Measurements from ENCODE around the gene ERCC6L2.

Gene ERCC6L2

DNA sequence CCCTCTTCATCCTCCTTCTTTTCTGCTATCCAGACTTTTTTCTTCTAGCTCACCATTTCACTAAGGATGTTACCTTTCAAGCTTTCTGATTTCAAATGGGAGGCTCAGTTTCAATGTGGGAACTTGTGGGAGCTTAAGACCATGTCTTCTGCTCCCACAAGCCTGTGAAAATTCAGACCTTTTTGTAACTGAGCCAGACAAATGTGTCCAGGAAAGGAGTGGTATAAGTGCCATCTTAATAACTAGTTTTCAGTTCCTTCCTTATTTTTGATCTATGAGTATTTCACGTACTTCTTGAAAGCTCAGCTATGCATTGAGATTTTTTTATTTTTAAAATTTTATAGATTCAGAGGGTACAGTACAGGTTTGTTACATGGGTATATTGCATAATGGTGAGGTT is 4.6 kb upstream of the ERCC6L2 start:
- FAIRE-seq, result no peak

DNA sequence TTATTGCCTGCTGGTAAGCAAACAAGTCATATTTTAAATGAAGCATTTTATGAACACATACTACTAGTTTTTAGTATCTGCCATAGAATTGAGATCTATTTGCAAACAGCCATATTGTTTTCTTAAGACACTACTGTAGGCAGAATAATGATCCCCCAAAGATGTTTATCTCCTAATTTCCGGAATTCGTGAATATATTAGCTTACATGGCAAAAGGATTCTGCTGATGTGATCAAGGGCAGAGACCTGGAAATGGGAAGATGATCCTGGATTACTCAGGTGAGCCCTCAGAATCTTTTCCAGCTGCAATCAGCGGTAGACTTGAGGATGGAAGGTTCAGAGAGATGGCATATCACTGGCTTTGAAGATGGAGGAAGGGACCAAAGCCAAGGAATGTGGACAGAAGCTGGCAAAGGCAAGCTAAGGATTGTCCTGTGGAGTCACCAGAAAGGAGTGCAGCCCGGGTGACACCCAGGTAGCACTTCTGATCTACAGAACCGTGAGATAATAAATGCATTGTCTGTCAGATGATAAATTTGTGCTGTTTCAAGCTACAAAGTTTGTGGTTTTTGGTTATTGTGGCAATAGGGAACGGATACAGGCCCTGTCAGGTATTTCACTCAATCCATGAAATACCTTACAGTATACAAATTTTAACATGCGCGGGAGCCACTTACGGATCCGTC is 1.0 kb upstream of the ERCC6L2 start:
- no peak for FAIRE-seq

DNA sequence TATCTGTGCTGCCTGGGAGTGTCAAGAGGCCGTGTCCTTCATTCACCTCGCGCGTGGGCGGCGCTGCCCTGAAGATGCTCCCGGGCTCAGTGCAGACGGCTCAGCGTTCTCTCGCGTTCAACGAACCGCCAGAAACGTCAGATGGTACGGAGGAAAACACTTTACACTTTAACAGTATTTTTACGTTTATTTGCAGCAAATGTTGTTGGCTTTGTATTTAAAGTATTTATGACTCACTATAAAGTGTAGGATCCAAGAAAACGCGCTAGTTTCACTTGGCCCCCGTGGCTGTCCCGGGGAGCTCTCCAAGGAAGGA is 544 bp upstream of the ERCC6L2 start:
- no peak for FAIRE-seq

DNA sequence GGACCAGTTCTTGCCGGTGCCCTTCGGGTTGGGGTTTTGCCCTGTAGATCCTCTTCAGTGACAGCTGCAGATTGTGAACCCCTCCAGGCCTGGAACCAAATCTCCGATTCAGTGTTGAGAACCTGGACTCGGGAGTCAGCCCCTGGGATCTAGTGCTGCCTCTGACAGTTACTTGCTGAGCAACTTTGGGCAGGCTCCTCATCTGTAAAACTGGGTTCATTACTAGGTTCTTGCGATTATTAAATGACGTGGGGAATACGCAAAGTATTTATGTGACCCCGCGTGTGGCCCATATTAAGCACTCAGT is 600 bp downstream of the ERCC6L2 start:
- FAIRE-seq, result no peak

DNA sequence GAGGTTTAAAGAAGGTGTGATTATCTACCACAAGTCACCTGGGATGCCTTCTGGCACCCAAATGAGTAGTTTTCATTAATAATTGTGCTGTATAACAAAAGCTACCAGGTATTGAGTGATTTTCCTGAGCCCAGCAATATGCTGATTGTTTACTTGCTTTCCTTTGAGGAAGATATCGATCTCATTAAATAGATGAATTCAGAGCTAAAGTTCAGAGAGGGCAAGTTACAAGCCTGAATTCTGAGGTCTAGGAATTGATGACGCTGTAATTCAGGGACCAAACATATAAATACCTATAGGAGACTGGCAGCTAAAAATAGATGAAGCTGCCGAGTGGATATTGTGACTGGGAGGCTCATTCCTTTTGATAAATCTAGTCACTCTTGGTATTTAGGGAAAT is 1.1 kb downstream of the ERCC6L2 start:
- no peak for FAIRE-seq

DNA sequence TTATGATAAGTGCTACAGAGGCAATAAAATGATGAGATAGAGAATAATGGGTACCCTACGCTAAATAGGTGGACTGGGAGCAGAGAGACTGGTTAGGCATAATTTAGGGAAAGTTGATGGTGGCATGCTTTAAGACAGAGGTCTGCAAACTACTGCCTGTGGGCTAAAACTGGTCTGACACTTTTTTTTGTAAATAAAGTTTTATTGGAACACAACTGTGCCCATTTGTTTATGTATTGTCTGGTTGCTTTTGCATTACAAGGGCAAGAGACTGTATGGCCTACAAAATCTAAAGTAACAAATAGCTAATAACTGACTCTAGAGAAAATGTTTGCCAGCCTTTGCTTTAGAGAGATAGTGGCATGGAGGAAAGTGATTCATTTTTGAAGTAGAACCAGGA is 2.5 kb downstream of the ERCC6L2 start:
- no peak for FAIRE-seq

DNA sequence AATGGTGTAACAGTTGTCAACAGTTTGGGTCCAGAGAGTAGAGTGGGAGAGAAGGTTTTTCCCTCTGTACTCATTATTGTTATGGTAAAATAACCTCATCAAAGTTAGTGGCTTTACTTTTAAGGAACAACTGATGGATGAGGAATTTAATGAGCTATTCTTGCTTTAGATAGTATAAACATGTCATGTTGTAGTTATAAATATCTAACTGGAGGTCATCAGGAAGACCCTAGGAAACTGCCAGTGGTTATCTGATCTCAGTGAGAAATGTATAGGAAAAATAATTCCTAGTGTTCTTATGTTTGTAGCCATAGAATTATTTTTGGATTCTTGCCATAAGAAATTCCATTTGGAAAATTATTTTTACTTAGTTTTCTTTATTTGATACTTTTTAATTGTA is 4.1 kb downstream of the ERCC6L2 start:
- no peak for FAIRE-seq

DNA sequence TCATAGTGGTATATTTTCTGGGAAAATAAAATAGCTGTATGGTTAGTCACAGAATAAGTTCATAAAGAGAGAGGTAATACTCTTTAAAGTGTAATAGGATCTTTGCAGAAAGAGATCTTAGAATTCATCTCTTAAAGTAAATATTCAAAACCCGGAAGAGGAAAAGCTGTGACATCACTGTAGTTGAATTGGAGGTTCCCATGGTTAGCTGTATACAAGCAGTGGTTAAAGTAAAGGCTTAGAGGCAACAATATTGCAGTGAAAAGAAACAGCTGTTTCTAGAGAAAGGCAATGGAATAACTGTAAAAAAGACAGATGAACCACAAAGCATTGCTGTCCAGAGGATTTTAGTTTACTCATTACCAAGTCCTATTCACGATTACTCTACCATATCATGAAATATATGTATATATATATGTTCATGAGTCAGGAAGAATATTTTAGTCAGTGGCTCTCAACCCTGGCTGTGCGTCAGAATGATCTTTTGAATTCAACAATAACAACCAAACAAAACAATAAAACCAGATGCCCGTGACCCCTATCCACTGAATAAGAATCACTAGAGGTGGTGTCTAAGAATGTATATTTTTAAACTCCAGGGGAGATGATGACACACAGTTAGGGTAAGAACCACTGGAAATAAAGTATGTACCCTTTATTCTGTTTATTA is 4.7 kb downstream of the ERCC6L2 start:
- no peak for FAIRE-seq

DNA sequence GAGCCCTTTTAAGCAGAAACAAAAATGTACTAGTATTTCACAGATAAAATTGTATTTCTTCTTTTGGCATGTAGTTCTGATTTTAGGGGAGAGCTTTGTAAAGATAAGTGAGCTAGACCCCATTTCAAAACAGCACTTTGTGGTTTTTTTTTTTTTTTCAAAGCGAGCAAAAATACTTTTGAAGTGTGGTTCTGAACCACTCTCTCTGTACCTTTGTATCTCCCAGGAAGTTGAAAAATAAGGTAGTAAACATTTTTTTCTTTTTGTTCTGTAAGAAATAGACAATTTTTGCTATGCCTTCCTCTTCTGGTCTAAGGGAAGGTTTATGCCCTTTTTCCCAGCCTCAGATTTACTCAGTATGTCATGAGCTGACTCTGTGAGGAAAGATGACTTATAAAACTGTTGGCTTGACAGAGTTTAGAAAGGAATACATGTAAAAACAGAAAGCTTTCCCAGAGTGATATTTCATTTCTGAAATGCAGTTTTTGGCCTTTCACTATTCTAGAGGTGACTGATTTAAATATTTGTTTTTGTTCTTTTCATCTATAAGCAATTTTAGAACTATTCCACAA is 12.5 kb downstream of the ERCC6L2 start:
- FAIRE-seq, result no peak

DNA sequence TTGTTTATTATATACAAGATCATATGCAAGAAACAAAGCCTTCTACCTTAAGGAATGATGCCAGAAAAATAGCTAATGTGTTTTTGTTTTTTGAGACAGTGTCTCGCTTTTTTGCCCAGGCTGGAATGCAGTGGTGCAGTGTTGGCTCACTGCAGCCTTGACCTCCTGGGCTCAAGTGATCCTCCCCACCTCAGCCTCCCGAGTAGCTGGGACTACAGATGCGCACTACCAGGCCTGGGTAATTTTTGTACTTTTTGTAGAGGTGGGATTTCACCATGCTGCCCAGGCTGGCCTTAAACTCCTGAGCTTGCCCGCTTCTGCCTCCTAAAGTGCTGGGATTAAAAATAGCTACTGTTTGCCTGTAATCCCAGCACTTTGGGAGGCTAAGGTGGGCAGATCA is 15.1 kb downstream of the ERCC6L2 start:
- no peak for FAIRE-seq

DNA sequence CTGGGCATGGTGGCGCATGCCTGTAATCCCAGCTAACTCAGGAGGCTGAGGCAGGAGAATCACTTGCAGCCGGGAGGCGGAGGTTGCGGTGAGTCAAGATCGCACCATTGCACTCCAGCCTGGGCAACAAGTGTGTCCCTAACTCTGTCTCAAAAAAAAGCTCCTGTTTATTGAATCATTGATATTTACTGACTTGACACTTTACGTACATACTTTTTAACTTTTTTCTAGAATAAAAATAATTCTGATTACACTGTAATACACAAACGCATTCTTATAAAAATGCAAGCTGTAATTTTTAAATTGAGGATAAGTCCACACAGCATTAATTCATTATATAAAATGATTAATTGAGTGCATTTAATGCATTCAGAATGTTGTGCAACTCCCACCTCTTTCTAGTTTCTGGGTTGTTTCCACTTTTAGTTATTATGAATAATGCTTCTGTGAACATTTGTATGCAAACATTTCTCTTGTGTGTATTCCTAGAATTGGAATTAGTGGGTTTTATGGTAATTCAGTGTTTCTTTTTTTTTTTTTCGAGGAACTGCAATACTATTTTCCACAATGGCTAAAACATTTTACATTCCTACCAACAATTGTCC is 15.7 kb downstream of the ERCC6L2 start:
- no peak for FAIRE-seq

DNA sequence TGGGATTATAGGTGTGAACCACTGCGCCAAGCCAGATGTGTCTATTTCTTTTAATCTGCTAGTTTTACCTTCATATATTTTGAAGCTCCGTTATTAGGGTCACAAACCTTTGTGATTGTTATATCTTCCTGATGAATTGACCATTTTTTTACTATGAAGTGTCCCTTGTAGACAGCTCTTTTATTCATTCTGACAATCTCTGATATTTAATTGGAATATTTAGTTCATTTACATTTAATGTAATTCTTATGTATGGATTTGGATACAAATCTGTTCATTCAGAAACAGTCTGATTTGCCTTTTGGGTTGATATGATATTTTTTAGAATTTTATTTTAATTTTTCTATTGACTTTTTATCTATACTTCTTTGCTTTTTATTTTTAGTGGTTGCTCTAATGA is 17.2 kb downstream of the ERCC6L2 start:
- no peak for FAIRE-seq

DNA sequence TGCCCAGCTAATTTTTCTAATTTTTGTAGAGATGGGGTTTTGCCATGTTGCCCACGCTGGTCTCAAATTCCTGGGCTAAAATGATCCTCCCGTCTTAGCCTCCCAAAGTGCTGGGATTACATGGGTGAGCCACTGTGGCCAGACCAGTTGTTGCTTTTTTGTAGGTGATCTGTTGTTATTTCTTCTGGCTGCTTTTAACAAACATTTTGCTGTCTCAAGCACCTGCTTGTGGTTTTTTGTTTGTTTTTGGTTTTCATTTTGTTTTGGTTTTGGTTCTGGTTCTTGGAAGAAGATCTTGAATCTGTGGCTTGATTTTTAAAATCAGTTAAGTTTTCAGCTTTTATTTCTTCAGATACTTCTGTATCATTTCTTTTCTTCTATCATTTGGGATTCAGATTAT is 21.1 kb downstream of the ERCC6L2 start:
- FAIRE-seq, result no peak

DNA sequence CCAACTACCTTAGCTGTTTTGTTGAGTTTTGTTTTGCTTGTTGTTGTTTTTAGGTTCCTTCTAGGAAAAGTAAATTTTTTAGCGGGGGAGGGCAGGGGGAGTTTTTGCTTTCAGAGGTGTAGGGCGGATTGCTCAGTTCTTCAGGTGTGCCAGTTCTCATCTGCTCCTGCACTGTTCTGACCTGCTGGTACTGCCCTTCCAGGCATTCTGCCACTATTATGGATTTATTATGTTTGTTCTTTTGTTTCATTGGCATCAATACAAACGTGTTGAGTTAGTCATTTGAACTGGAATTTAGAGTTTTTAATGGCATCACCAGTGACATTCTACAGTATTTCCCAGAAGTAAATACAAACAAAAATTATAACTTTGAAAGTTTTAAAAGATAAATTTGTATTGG is 26.0 kb downstream of the ERCC6L2 start:
- FAIRE-seq, result peak; percentile 74

DNA sequence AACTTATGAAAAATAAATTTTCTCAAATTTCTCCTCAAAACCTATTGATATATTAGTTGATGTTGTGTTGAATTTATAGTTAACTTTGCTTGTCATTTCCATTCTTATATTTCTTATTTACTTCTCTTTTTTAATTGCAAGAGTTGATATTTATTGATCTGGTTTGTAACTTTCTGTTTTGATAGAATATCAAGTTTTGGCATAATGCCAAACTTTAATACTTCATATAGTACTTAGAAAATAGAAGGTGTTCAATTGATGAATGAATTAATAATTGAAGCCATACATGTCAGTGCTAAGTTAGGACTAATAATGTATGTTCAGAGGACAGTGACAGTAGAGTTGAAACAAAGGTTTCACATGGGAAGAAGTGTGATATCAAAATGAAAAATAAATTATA is 27.9 kb downstream of the ERCC6L2 start:
- FAIRE-seq, result peak; percentile 84

DNA sequence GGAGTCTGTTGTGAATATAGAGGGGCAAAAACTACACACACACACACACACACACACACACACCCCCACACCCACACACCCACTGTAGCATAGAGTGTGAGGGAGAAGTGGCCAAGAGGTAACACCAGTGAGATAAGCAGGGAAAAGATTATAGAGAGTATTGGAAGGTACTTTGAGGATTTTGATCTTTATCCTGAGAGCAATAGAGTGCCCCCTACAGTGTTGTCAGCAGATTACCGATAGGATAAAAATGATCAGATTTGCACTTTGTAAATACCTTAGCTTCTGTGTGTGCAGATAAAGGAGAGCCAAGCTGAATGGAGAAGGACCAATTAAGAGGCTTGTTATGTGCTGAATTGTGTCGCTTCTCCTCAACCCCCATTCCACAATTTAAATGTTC is 32.3 kb downstream of the ERCC6L2 start:
- no peak for FAIRE-seq

DNA sequence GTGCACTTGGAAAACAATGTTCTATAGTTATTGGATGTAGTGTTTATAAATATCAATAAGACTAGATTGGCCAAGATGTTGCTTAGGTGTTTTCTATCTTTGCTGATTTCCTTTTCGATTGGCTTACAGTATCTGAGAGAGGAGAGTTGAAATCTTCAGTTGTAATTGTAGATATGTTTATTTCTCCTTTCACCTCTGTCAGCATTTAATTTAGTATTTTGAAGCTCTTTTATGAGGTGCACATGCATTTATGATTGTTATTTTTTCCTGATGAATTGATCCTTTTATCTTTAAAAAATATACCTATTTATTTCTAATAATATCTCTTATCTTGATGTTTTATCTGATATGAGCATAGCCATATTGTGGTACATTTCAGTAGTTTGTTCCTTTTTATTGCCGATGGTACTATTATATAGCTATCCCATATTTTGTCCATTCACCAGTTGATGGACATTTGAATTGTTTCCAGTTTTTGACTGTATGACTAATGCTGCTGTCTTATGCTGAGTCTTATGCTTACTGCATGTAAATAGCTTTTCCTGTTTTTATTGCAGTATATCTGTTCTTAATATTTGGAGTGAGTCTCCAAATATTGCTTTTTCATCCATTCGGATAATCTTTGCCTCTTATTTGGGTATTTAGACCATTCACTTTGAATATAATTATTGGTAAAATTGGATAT is 34.7 kb downstream of the ERCC6L2 start:
- no peak for FAIRE-seq

DNA sequence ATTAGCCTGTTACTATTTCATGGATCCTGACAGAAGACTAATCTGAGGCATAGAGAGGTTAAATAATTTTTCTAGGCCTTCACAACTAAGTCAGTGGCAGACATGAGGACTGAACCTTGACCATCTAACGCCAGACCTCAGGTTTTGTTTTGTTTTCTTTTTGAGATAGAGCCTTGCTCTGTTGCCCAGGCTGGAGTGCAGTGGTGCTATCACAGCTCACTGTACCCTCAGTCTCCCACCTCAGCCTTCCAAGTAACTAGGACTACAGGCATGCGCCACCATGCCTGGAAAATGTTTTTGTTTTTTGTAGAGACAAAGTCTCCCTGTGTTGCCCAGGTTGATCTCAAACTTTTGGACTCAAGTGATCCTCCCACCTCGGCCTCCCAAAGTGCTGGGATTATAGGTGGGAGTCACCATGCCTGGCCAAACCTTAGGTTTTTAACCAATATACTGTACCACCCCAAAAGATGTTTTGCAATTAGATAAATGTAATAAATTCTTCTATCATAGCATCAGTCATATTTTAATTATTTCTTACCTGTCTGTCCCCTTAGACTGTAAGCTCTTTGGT is 35.4 kb downstream of the ERCC6L2 start:
- FAIRE-seq, result no peak

DNA sequence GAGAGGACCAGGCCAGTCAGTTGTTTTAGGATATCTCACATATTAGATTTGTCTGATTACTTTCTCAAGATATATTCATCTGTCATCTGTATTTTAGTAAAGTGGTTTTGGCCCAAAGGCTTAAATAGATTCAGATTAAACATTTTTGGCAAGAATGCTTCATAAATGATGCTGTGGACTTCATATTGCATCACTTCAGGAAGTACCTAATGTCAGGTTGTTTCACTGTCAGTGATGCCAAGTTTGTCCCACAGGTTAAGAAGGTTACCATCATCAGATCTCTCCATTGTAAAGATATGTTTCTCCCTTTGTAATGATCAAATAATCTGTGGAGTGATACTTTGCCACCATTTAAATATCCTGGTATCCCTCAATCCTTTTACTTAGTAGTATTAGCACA is 37.3 kb downstream of the ERCC6L2 start:
- no peak for FAIRE-seq

DNA sequence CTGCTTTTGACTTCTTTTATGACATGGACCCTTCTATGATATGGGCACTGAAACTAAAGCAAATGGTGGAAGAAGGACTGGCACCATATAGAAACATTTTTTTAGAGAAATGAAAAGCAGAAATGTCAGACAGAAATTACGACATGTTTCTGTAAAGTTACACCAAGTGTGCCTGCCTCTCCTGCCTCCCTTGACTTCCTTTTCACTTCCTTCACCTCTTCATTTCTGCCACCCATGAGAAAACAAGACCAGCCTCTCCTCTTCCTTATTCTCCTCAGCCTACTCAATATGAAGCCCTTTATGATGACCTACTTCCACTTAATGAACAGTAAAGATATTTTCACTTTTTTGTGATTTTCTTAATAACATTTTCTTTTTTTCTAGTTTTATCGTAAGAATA is 44.5 kb downstream of the ERCC6L2 start:
- FAIRE-seq, result no peak

DNA sequence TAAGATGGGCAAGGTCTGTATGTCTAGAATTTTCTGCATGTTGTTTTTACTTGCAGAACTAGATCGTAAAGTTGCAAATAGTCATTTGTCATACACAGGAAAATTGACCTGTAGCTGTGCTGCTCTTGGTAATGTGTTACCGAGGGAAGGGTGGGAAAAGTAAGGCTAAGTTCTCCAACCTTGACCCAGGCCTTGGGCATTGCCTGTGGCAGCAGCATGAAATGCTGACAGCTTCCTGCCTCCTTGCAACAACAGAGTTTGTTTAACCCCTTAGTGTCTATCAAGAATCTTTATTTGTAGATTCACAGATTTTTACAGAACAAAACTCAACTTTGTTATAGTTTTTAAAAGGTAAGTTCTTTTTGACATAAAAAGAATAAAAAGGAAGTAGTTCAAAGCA is 48.3 kb downstream of the ERCC6L2 start:
- no peak for FAIRE-seq

DNA sequence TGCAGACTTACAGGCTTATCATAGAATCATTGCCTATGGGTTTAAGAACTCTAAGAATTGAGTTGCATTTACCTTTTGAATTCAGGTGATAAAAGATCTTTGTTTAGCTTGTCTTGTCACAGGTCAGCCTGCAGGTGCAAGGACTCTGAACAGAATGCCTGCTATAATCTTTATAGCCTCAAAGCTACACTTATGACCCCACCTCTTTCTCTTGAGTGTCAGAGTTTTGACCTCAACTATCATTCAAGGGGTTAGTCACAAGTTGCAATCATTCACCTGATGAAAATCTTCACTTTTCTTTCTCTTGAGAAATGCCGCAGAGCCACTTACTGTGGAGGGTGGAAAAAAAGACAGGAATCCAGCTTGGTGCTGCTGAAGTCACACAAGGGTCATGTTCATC is 49.5 kb downstream of the ERCC6L2 start:
- no peak for FAIRE-seq

DNA sequence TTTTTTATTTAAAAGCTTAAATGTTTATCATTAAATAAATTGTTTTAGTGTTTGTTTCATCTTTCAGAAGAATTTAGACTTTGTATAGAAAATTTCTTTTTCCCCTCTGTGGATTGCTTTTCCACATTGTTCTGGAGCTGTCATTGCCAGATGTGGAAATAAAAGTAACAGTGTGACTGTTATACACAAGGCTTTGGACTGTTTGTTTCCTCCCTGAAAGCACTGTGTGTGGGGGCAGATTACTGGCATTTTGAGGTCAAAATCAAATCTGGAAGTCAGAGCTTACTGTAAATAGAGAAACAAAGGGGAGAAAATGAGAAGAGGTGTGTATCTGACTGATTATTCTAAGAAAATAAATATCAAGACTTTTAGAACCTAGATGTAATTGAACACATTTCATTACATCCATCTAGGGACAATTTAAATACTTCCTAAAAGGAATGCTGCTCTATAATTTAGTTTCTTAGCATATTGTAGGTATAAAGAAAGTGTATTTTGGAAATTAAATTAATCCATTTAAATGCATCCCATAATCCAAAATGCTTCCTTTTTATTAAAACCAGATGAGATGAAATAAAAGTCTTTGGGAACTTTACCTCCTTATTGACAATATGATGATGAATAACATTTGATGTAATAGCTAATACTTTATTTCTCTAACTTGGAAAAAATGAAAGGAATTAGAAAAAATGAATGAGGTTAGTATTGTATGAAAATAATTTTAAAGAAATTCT is 51.9 kb downstream of the ERCC6L2 start:
- FAIRE-seq, result no peak

Measured in A204.1 (cell line).